Vagina (tissue), 2 donors: ENCODE measurements around the gene SEC14L5. TPM values are rescaled to one million over a fixed set of nuclear protein-coding genes. Genes with fewer than 3 reads are reported as not detected.

ENCODE experiments used
- DNase-seq, 2 donors: peaks; one replicate each; pipeline ENCODE4 v3.0.0-alpha.2; 2017; ENCODE audit errors: extremely low spot score in 2 of 2
- H3K27ac ChIP-seq: fragments of 200-600 bp; sonication (generic); one replicate; pipeline ENCODE4 v1.5.1; 2019
- H3K27me3 ChIP-seq: fragments of 200-600 bp; sonication (generic); one replicate; pipeline ENCODE4 v1.5.1; 2019
- H3K36me3 ChIP-seq, 2 donors: fragments of 200-600 bp; sonication (generic); one replicate each; pipeline ENCODE4 v1.5.1; 2017 to 2019
- H3K4me1 ChIP-seq: fragments of 200-600 bp; sonication (generic); one replicate; pipeline ENCODE4 v1.5.1; 2019
- H3K4me3 ChIP-seq, 2 donors: fragments of 200-600 bp; sonication (generic); 1 replicate in 1 of 2; 2 replicates in 1 of 2; pipeline ENCODE4 v1.5.1; 2016 to 2019
- H3K9me3 ChIP-seq: fragments of 200-600 bp; sonication (generic); one replicate; pipeline ENCODE4 v1.5.1; 2019
- CTCF ChIP-seq, 3 experiments: fragments of 450-650 bp in 2 of 3; fragments of 200-600 bp in 1 of 3; sonication (generic) in 1 of 3; IDR thresholded peaks; one replicate each; pipeline ENCODE4 v1.5.1; 2017 to 2019; ENCODE audit warnings: antibody characterized with exemption in 3 of 3, mild to moderate bottlenecking in 2 of 3, moderate library complexity in 2 of 3
- POLR2A ChIP-seq, 2 donors: fragments of 450-650 bp; IDR thresholded peaks; one replicate each; pipeline ENCODE4 v1.6.1; 2017; ENCODE audit warnings: antibody characterized with exemption in 2 of 2, mild to moderate bottlenecking in 2 of 2, moderate library complexity in 2 of 2
- POLR2AphosphoS5 ChIP-seq, 2 donors: sonication (generic); formaldehyde crosslinking; IDR thresholded peaks; one replicate each; pipeline ENCODE4 v1.9.0; 2017; ENCODE audit warnings: antibody characterized with exemption in 2 of 2, mild to moderate bottlenecking in 2 of 2, low read depth in 1 of 2; ENCODE audit not compliant: insufficient read depth in 1 of 2
- intact Hi-C: fragments of 100-400 bp; cut with DNase I; formaldehyde crosslinking; loops from one replicate; pipeline ENCODE4 v1.15.1; 2023
- total RNA-seq: library from RNA; depleted of rRNA; stranded (reverse); fragments of >200 nt; gene quantifications from one replicate; pipeline ENCODE4 v1.2.3, GENCODE V29; 2016

Gene SEC14L5
- total RNA-seq, 1 donor from 2014 or later: 0.49 TPM

DNA sequence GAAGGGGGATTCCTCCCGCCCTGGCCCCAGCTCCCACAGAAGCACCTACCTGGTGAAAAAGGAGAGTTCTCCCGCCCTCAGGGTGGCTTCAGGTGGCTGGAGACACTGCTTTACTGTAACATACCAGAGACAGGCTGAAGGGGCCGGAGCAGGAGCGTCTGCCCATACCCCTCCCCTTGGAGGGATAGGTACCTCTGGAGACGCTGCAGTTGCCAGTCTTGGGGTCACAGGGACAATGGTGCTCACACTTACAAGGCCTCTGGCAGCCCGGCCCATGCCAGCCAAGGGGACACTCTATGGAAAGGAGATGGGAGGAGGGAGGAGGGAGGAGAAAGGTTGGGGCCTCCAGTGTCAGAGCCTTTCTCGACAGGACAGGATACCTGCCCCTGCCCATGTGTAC is 69.0 kb downstream of the SEC14L5 start:
- H3K4me3 ChIP-seq: no peak overlapping the region
- peaks cover 0 to 5% of the 10 kb centered on the region in 2 donors for H3K36me3 ChIP-seq
- DNase-seq: no peak
- no peaks in the 10 kb centered on the region for H3K4me1 ChIP-seq
- H3K27me3 ChIP-seq: no peaks in the 10 kb centered on the region
- no peaks in the 10 kb centered on the region for H3K9me3 ChIP-seq
- TF ChIP-seq POLR2A (IDR thresholded peaks at IDR 0.05): no peak
- TF ChIP-seq POLR2AphosphoS5 (IDR thresholded peaks at IDR 0.05; ENCODE audit: insufficient read depth in 1 of 2, low read depth in 1 of 2): no peak
- TF ChIP-seq CTCF (IDR thresholded peaks at IDR 0.05): no peak
- intact Hi-C loops: no loop called here
- H3K27ac ChIP-seq: no peak overlapping the region

GRCh38 chr16:5027575-5028235 is 69.6 kb downstream of the SEC14L5 start:
- Histone ChIP-seq H3K27ac (no peak overlapping the region), H3K36me3 (peaks cover 0 to 5% of the 10 kb centered on the region in 2 donors), H3K4me1 (peaks cover 5% of the 10 kb centered on the region), H3K9me3 (no peaks in the 10 kb centered on the region), H3K27me3 (no peaks in the 10 kb centered on the region), H3K4me3 (no peak overlapping the region)
- intact Hi-C loops: no loop called here
- no peak for DNase-seq
- TF ChIP-seq POLR2A (IDR thresholded peaks at IDR 0.05): no peak
- no peak for TF ChIP-seq POLR2AphosphoS5 (IDR thresholded peaks at IDR 0.05; ENCODE audit: insufficient read depth in 1 of 2, low read depth in 1 of 2)
- no peak for TF ChIP-seq CTCF (IDR thresholded peaks at IDR 0.05)

- peaks cover 0 to 5% of the 10 kb centered on the region in 2 donors for H3K36me3 ChIP-seq
- H3K27ac ChIP-seq: no peak overlapping the region
- H3K9me3 ChIP-seq: no peaks in the 10 kb centered on the region
- H3K27me3 ChIP-seq: no peaks in the 10 kb centered on the region
- no peak for DNase-seq
- no peak overlapping the region for H3K4me3 ChIP-seq
- no peak for TF ChIP-seq POLR2A (IDR thresholded peaks at IDR 0.05)
- TF ChIP-seq POLR2AphosphoS5 (IDR thresholded peaks at IDR 0.05; ENCODE audit: insufficient read depth in 1 of 2, low read depth in 1 of 2): no peak
- no peak for TF ChIP-seq CTCF (IDR thresholded peaks at IDR 0.05)
- H3K4me1 ChIP-seq: peaks cover 13% of the 10 kb centered on the region
- intact Hi-C loops: no loop called here
Observed at GRCh38 chr16:5028950-5029475, 70.9 kb downstream of the SEC14L5 start.

DNA sequence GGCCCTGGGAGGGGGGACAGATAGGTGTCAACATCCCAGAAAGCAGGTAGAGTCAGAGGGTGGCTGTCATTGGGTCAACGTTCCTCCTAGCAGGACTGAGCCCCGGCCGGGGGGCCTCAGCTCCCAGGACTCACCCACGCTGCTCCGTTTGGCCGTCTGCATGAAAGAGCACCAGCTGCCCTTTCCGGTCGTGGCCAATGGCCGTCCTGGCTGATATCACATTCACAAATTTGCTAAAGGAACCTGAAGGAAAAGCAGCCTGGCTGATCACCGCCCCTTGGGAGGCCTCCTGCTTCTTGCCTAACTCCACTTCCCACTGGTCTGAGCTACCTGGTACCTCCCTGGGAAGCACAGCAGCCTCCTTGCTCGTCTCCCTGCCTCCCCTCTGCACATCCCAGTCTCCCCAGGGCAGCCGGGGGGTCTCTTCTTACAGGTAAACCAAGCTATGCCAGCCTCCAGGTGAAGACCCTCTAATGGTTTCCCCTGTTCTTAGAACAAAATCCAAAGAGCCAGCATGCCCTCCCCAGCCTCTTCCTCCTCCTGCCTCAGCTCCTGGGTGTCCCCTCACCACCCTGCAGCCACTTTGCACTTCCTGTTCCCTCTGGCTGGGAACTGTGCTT is 72.2 kb downstream of the SEC14L5 start:
- Histone ChIP-seq H3K27me3 (no peaks in the 10 kb centered on the region), H3K9me3 (no peaks in the 10 kb centered on the region), H3K27ac (no peak overlapping the region), H3K4me1 (peaks cover 20% of the 10 kb centered on the region), H3K36me3 (peaks cover 0 to 5% of the 10 kb centered on the region in 2 donors), H3K4me3 (no peak overlapping the region)
- TF ChIP-seq POLR2AphosphoS5 (IDR thresholded peaks at IDR 0.05; ENCODE audit: insufficient read depth in 1 of 2, low read depth in 1 of 2): no peak
- no peak for TF ChIP-seq POLR2A (IDR thresholded peaks at IDR 0.05)
- TF ChIP-seq CTCF (IDR thresholded peaks at IDR 0.05): no peak
- intact Hi-C loops: no loop called here
- DNase-seq: no peak

- Histone ChIP-seq H3K9me3 (no peaks in the 10 kb centered on the region), H3K4me3 (no peak overlapping the region), H3K27ac (no peak overlapping the region), H3K27me3 (no peaks in the 10 kb centered on the region), H3K36me3 (peaks cover 0 to 5% of the 10 kb centered on the region in 2 donors), H3K4me1 (peaks cover 20% of the 10 kb centered on the region)
- intact Hi-C loops: no loop called here
- DNase-seq: no peak
- TF ChIP-seq CTCF (IDR thresholded peaks at IDR 0.05): no peak
- no peak for TF ChIP-seq POLR2AphosphoS5 (IDR thresholded peaks at IDR 0.05; ENCODE audit: insufficient read depth in 1 of 2, low read depth in 1 of 2)
- TF ChIP-seq POLR2A (IDR thresholded peaks at IDR 0.05): no peak
Observed at GRCh38 chr16:5031601-5032000, 73.5 kb downstream of the SEC14L5 start.
